ENCODE results near the gene TNFRSF25.

The TNFRSF25 gene

GRCh38 chr1:6499296-6499695 is 33.3 kb upstream of the TNFRSF25 start:
- no peak overlapping the region for H3K4me2 ChIP-seq (ENCODE audit: low read length)
- H3K23ac ChIP-seq (ENCODE audit: low read length), result no peak overlapping the region
- no peak overlapping the region for H2BK5ac ChIP-seq (ENCODE audit: low read length)
- WGBS (ENCODE audit: extremely low coverage, insufficient coverage, low lambda C conversion rate), result no CpG with 5 or more reads among the region's 4 CpGs
- no peaks in the 10 kb centered on the region for H3K79me1 ChIP-seq (ENCODE audit: low read length)
- H3K36me3 ChIP-seq (ENCODE audit: control insufficient read depth, insufficient read depth, low read length), result no peaks in the 10 kb centered on the region
- H2BK15ac ChIP-seq (replicated peaks; ENCODE audit: low read depth), result no peak overlapping the region
- no peak overlapping the region for H3K4me3 ChIP-seq (ENCODE audit: low read length)
- no peaks in the 10 kb centered on the region for H3K27me3 ChIP-seq (ENCODE audit: insufficient read depth, low read length, poor library complexity)
- H3K79me2 ChIP-seq (ENCODE audit: control insufficient read depth, insufficient read depth, low read length), result no peaks in the 10 kb centered on the region
- H3K27ac ChIP-seq (ENCODE audit: low read depth, low read length), result no peak overlapping the region
- no peak overlapping the region for H3K56ac ChIP-seq (ENCODE audit: low read length)
- H2BK120ac ChIP-seq (ENCODE audit: low read depth, low read length), result no peak overlapping the region
- H4K5ac ChIP-seq (ENCODE audit: low read length), result no peak overlapping the region
- H4K8ac ChIP-seq (ENCODE audit: low read depth, low read length), result no peak overlapping the region
- H3K9ac ChIP-seq (ENCODE audit: low read length), result no peak overlapping the region
- H3K18ac ChIP-seq (ENCODE audit: low read length), result no peak overlapping the region
- H3K4me1 ChIP-seq (ENCODE audit: control insufficient read depth, low read depth, low read length), result no peaks in the 10 kb centered on the region
- DNase-seq, result no peak
- no peak overlapping the region for H3K4ac ChIP-seq (ENCODE audit: low read depth, low read length)
- no peak overlapping the region for H2AK5ac ChIP-seq (ENCODE audit: low read length)

DNA sequence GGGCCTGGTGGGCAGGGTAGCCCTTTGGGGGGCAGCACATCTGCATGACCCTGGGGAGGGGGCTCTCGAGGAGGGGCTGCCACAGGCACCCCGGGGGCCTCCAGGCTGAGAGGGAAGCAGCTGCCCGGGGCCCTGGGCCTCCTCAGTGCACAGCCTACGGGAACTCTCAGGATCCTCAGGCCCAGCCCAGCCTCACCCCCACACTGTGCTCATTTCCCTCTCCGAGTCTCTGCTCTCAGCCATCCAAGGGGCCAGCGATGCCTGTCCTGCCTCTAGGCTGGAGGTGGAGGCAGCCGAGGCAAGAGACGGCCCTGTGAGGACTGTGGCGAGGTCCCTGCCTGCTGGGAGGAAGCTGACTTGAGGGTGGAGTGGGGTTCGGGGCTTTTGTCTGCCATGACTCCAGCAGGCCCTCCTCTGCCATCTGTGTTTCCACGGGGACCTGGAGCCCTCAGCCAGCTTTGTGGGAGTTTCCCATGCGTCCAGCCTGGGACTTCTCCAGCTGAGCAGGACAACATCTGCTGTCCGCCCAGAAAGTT is 32.7 kb upstream of the TNFRSF25 start:
- Histone ChIP-seq H3K18ac (ENCODE audit: low read length) (no peak overlapping the region), H4K5ac (ENCODE audit: low read length) (no peak overlapping the region), H3K4me2 (ENCODE audit: low read length) (no peak overlapping the region), H3K27ac (ENCODE audit: low read depth, low read length) (no peak overlapping the region), H3K79me1 (ENCODE audit: low read length) (no peaks in the 10 kb centered on the region), H3K79me2 (ENCODE audit: control insufficient read depth, insufficient read depth, low read length) (no peaks in the 10 kb centered on the region), H3K56ac (ENCODE audit: low read length) (no peak overlapping the region), H3K4ac (ENCODE audit: low read depth, low read length) (no peak overlapping the region), H3K9ac (ENCODE audit: low read length) (no peak overlapping the region), H2BK120ac (ENCODE audit: low read depth, low read length) (no peak overlapping the region), H4K8ac (ENCODE audit: low read depth, low read length) (no peak overlapping the region), H3K4me3 (ENCODE audit: low read length) (no peak overlapping the region), H3K4me1 (ENCODE audit: control insufficient read depth, low read depth, low read length) (no peaks in the 10 kb centered on the region), H2BK15ac (replicated peaks; ENCODE audit: low read depth) (no peak overlapping the region), H3K27me3 (ENCODE audit: insufficient read depth, low read length, poor library complexity) (no peaks in the 10 kb centered on the region), H2AK5ac (ENCODE audit: low read length) (no peak overlapping the region), H3K36me3 (ENCODE audit: control insufficient read depth, insufficient read depth, low read length) (no peaks in the 10 kb centered on the region), H3K23ac (ENCODE audit: low read length) (no peak overlapping the region), H2BK5ac (ENCODE audit: low read length) (no peak overlapping the region)
- no peak for DNase-seq
- no CpG with 5 or more reads among the region's 13 CpGs for WGBS (ENCODE audit: extremely low coverage, insufficient coverage, low lambda C conversion rate)

DNA sequence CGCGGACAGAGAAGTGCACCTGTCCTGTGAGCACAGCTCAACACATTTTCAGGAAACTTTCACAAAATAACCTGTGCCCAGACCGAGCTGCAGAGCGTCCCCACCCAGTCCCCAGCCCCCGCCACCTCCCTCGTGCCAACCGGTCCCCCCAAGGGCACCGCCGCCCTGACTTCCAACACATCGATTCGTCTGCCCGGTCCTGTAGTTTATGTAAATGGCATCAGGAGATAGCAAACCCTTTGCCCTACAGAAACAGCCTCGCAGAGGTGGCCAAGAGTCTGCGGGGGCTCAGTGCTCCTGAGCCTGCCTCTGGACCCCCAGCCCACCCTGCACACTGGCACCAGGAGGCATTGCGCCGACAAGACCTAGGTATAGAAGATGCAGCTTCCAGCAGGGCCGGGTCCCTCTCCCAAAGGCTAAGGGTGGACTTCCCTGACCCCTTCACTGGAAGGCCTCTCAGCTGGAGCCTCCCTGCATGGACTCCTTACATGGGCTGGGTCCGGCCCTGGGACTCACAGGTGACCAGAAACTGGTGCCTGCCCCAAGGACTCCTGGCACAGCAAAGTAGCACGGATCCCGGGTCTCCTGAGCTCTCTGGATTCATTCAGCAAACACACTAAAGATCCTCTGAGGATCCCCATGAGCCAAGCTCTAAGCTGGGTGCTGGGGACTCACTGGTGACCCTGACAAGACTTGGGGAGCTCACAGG is 32.0 kb upstream of the TNFRSF25 start:
- H2BK120ac ChIP-seq (ENCODE audit: low read depth, low read length), result no peak overlapping the region

GRCh38 chr1:6497215-6497866 is 31.4 kb upstream of the TNFRSF25 start:
- Histone ChIP-seq H3K23ac (ENCODE audit: low read length) (no peak overlapping the region), H4K5ac (ENCODE audit: low read length) (no peak overlapping the region), H2AK5ac (ENCODE audit: low read length) (no peak overlapping the region), H3K4ac (ENCODE audit: low read depth, low read length) (no peak overlapping the region), H3K9ac (ENCODE audit: low read length) (peak overlapping the region; percentile 67), H3K27ac (ENCODE audit: low read depth, low read length) (no peak overlapping the region), H3K4me3 (ENCODE audit: low read length) (peak overlapping the region; percentile 33), H3K56ac (ENCODE audit: low read length) (peak overlapping the region; percentile 60), H3K36me3 (ENCODE audit: control insufficient read depth, insufficient read depth, low read length) (no peaks in the 10 kb centered on the region), H3K79me1 (ENCODE audit: low read length) (no peaks in the 10 kb centered on the region), H2BK120ac (ENCODE audit: low read depth, low read length) (no peak overlapping the region), H3K4me1 (ENCODE audit: control insufficient read depth, low read depth, low read length) (no peaks in the 10 kb centered on the region), H2BK15ac (replicated peaks; ENCODE audit: low read depth) (no peak overlapping the region), H3K27me3 (ENCODE audit: insufficient read depth, low read length, poor library complexity) (no peaks in the 10 kb centered on the region), H3K79me2 (ENCODE audit: control insufficient read depth, insufficient read depth, low read length) (no peaks in the 10 kb centered on the region), H3K4me2 (ENCODE audit: low read length) (peak overlapping the region; percentile 78), H2BK5ac (ENCODE audit: low read length) (no peak overlapping the region), H3K18ac (ENCODE audit: low read length) (peak overlapping the region; percentile 32), H4K8ac (ENCODE audit: low read depth, low read length) (no peak overlapping the region)
- DNase-seq, result peak; percentile 70
- no CpG with 5 or more reads among the region's 74 CpGs for WGBS (ENCODE audit: extremely low coverage, insufficient coverage, low lambda C conversion rate)

More for the DNA sequence above, 32.0 kb upstream of the TNFRSF25 start:
- H4K8ac ChIP-seq (ENCODE audit: low read depth, low read length), result no peak overlapping the region
- no peak overlapping the region for H3K18ac ChIP-seq (ENCODE audit: low read length)
- H3K79me2 ChIP-seq (ENCODE audit: control insufficient read depth, insufficient read depth, low read length), result no peaks in the 10 kb centered on the region
- H3K23ac ChIP-seq (ENCODE audit: low read length), result no peak overlapping the region
- no peak overlapping the region for H3K27ac ChIP-seq (ENCODE audit: low read depth, low read length)
- no peaks in the 10 kb centered on the region for H3K4me1 ChIP-seq (ENCODE audit: control insufficient read depth, low read depth, low read length)
- H3K36me3 ChIP-seq (ENCODE audit: control insufficient read depth, insufficient read depth, low read length), result no peaks in the 10 kb centered on the region
- peak overlapping the region; percentile 78 for H3K4me2 ChIP-seq (ENCODE audit: low read length)
- DNase-seq, result no peak
- no peak overlapping the region for H2BK15ac ChIP-seq (replicated peaks; ENCODE audit: low read depth)
- H2BK5ac ChIP-seq (ENCODE audit: low read length), result no peak overlapping the region
- H3K56ac ChIP-seq (ENCODE audit: low read length), result peak overlapping the region; percentile 60
- WGBS (ENCODE audit: extremely low coverage, insufficient coverage, low lambda C conversion rate), result no CpG with 5 or more reads among the region's 20 CpGs
- no peaks in the 10 kb centered on the region for H3K27me3 ChIP-seq (ENCODE audit: insufficient read depth, low read length, poor library complexity)
- peak overlapping the region; percentile 33 for H3K4me3 ChIP-seq (ENCODE audit: low read length)
- no peak overlapping the region for H4K5ac ChIP-seq (ENCODE audit: low read length)
- no peaks in the 10 kb centered on the region for H3K79me1 ChIP-seq (ENCODE audit: low read length)
- H3K9ac ChIP-seq (ENCODE audit: low read length), result no peak overlapping the region
- H2AK5ac ChIP-seq (ENCODE audit: low read length), result no peak overlapping the region
- H3K4ac ChIP-seq (ENCODE audit: low read depth, low read length), result no peak overlapping the region

DNA sequence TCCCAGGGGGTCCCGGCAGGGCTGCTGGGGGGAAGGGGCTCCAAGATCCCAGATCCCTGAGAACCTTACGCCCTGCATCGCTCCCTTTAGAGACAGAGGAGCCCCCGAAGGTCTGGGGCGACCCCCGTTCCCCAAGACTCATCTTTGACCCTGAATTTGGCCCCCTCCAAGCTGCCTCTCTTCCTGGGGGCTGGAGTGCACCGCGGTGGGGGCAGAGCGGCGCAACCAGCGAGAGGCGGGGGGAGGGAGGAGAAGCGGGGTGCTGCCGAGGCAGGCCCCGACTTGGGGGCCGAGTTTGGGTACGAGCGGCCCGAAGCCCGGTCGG is 30.9 kb upstream of the TNFRSF25 start:
- no peak overlapping the region for H3K23ac ChIP-seq (ENCODE audit: low read length)

More for the DNA sequence above, 30.9 kb upstream of the TNFRSF25 start:
- no peak overlapping the region for H3K27ac ChIP-seq (ENCODE audit: low read depth, low read length)
- H3K18ac ChIP-seq (ENCODE audit: low read length), result peak overlapping the region; percentile 32
- H2AK5ac ChIP-seq (ENCODE audit: low read length), result no peak overlapping the region
- no peaks in the 10 kb centered on the region for H3K79me2 ChIP-seq (ENCODE audit: control insufficient read depth, insufficient read depth, low read length)
- H3K36me3 ChIP-seq (ENCODE audit: control insufficient read depth, insufficient read depth, low read length), result no peaks in the 10 kb centered on the region
- no peaks in the 10 kb centered on the region for H3K4me1 ChIP-seq (ENCODE audit: control insufficient read depth, low read depth, low read length)
- no CpG with 5 or more reads among the region's 21 CpGs for WGBS (ENCODE audit: extremely low coverage, insufficient coverage, low lambda C conversion rate)
- no peak overlapping the region for H4K8ac ChIP-seq (ENCODE audit: low read depth, low read length)
- H3K56ac ChIP-seq (ENCODE audit: low read length), result peak overlapping the region; percentile 83
- H3K4ac ChIP-seq (ENCODE audit: low read depth, low read length), result no peak overlapping the region
- DNase-seq, result no peak
- no peak overlapping the region for H4K5ac ChIP-seq (ENCODE audit: low read length)
- no peak overlapping the region for H2BK5ac ChIP-seq (ENCODE audit: low read length)
- H3K4me2 ChIP-seq (ENCODE audit: low read length), result peak overlapping the region; percentile 59
- H3K27me3 ChIP-seq (ENCODE audit: insufficient read depth, low read length, poor library complexity), result no peaks in the 10 kb centered on the region
- no peak overlapping the region for H2BK15ac ChIP-seq (replicated peaks; ENCODE audit: low read depth)
- H3K9ac ChIP-seq (ENCODE audit: low read length), result peak overlapping the region; percentile 67
- no peaks in the 10 kb centered on the region for H3K79me1 ChIP-seq (ENCODE audit: low read length)
- H2BK120ac ChIP-seq (ENCODE audit: low read depth, low read length), result no peak overlapping the region
- H3K4me3 ChIP-seq (ENCODE audit: low read length), result peak overlapping the region; percentile 19

Data from mesendoderm (in vitro differentiated cells).